H1 (cell line): Measurements from ENCODE around the gene PDIA5. TPM values are rescaled to one million over a fixed set of nuclear protein-coding genes. Genes with fewer than 3 reads are reported as not detected.

ENCODE experiments used
- ASH2L ChIP-seq: fragments of 200-600, 300-600 bp; sonication (generic); IDR thresholded peaks from one replicate; pipeline ENCODE4 v1.7.1; 2017; ENCODE audit warnings: low read length
- HDAC2 ChIP-seq, 2 experiments: fragments of 300-600 bp in 1 of 2; sonication (generic) in 1 of 2; IDR thresholded peaks; 2 replicates each; pipeline ENCODE4 v1.6.1; 2011 to 2012; ENCODE audit warnings: low read depth in 2 of 2, low read length in 2 of 2, mild to moderate bottlenecking in 2 of 2, moderate library complexity in 2 of 2, borderline replicate concordance in 1 of 2, inconsistent platforms in 1 of 2
- NANOG ChIP-seq: IDR thresholded peaks from 2 replicates; pipeline ENCODE4 v1.6.1; 2011; ENCODE audit warnings: low read length, low read depth, mild to moderate bottlenecking, inconsistent platforms; ENCODE audit not compliant: insufficient read depth, poor library complexity, severe bottlenecking
- SIN3A ChIP-seq, 2 experiments: IDR thresholded peaks in 1 of 2; conservative IDR thresholded peaks in 1 of 2; 2 replicates each; pipeline ENCODE4 v1.6.1; 2011 to 2012; ENCODE audit warnings: low read length in 2 of 2, improper control_type of control experiment in 1 of 2, low read depth in 1 of 2, mild to moderate bottlenecking in 1 of 2
- polyA plus RNA-seq, 7 experiments: library from polyadenylated mRNA; depleted of rRNA in 3 of 7; stranded (reverse) in 5 of 7; unstranded in 2 of 7; fragments of >200 nt in 5 of 7; fragments of 200-250 nt in 2 of 7; gene quantifications; 1 replicate in 5 of 7; 2 replicates in 1 of 7; 4 replicates in 1 of 7; pipeline versions ENCODE4 v1.2.1 to v1.2.3, GENCODE V29; 2011 to 2013; ENCODE audit warnings: missing spikeins in 2 of 7, mixed read lengths in 2 of 7
- total RNA-seq: library from RNA; stranded (reverse); fragmentation: NEBNext Ultra II Directional; extraction: Animal tissue kit (Norgen Biotek cat#: 25700); gene quantifications from 2 replicates; pipeline ENCODE4 v1.2.1, GENCODE V29; 2021
- TF ChIP-seq, protein P1 (sequence below): fragments of 300-600 bp; sonication (generic); IDR thresholded peaks from 2 replicates; pipeline ENCODE4 v1.7.1; 2012; ENCODE audit warnings: low read length, moderate library complexity, mild to moderate bottlenecking, inconsistent platforms; ENCODE audit not compliant: insufficient replicate concordance

The PDIA5 gene
- total and polyA plus RNA-seq, 2 of the 8 experiments (the other 6 are each of a cell fraction or from before 2014, with no cell fraction given), result 18.2 to 32.8 TPM

DNA sequence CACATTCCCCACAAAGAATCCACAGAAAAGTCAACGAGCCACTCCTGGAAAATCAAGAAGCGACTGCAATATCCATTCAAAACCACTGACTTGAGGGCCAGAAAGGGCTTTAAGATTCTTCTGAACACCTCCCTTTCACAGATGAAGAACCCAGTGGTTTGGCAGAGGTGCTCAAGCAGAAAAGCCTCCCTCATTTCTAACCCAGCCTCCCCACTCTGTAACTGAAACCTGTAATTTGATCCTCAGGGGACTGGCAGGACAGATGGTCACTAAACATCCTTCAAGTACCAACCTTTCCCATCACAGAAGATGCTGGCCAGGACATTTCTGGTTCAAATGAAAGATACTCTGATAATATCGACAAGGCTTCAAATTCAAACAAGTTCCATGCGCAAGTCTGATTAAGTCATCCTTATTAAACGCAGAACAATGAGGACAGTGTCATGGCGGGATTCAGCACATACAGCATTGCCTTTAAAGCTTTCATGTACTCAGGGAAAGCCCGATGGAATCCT is 44.8 kb upstream of the PDIA5 start (continued):
- TF ChIP-seq, protein P1, sequence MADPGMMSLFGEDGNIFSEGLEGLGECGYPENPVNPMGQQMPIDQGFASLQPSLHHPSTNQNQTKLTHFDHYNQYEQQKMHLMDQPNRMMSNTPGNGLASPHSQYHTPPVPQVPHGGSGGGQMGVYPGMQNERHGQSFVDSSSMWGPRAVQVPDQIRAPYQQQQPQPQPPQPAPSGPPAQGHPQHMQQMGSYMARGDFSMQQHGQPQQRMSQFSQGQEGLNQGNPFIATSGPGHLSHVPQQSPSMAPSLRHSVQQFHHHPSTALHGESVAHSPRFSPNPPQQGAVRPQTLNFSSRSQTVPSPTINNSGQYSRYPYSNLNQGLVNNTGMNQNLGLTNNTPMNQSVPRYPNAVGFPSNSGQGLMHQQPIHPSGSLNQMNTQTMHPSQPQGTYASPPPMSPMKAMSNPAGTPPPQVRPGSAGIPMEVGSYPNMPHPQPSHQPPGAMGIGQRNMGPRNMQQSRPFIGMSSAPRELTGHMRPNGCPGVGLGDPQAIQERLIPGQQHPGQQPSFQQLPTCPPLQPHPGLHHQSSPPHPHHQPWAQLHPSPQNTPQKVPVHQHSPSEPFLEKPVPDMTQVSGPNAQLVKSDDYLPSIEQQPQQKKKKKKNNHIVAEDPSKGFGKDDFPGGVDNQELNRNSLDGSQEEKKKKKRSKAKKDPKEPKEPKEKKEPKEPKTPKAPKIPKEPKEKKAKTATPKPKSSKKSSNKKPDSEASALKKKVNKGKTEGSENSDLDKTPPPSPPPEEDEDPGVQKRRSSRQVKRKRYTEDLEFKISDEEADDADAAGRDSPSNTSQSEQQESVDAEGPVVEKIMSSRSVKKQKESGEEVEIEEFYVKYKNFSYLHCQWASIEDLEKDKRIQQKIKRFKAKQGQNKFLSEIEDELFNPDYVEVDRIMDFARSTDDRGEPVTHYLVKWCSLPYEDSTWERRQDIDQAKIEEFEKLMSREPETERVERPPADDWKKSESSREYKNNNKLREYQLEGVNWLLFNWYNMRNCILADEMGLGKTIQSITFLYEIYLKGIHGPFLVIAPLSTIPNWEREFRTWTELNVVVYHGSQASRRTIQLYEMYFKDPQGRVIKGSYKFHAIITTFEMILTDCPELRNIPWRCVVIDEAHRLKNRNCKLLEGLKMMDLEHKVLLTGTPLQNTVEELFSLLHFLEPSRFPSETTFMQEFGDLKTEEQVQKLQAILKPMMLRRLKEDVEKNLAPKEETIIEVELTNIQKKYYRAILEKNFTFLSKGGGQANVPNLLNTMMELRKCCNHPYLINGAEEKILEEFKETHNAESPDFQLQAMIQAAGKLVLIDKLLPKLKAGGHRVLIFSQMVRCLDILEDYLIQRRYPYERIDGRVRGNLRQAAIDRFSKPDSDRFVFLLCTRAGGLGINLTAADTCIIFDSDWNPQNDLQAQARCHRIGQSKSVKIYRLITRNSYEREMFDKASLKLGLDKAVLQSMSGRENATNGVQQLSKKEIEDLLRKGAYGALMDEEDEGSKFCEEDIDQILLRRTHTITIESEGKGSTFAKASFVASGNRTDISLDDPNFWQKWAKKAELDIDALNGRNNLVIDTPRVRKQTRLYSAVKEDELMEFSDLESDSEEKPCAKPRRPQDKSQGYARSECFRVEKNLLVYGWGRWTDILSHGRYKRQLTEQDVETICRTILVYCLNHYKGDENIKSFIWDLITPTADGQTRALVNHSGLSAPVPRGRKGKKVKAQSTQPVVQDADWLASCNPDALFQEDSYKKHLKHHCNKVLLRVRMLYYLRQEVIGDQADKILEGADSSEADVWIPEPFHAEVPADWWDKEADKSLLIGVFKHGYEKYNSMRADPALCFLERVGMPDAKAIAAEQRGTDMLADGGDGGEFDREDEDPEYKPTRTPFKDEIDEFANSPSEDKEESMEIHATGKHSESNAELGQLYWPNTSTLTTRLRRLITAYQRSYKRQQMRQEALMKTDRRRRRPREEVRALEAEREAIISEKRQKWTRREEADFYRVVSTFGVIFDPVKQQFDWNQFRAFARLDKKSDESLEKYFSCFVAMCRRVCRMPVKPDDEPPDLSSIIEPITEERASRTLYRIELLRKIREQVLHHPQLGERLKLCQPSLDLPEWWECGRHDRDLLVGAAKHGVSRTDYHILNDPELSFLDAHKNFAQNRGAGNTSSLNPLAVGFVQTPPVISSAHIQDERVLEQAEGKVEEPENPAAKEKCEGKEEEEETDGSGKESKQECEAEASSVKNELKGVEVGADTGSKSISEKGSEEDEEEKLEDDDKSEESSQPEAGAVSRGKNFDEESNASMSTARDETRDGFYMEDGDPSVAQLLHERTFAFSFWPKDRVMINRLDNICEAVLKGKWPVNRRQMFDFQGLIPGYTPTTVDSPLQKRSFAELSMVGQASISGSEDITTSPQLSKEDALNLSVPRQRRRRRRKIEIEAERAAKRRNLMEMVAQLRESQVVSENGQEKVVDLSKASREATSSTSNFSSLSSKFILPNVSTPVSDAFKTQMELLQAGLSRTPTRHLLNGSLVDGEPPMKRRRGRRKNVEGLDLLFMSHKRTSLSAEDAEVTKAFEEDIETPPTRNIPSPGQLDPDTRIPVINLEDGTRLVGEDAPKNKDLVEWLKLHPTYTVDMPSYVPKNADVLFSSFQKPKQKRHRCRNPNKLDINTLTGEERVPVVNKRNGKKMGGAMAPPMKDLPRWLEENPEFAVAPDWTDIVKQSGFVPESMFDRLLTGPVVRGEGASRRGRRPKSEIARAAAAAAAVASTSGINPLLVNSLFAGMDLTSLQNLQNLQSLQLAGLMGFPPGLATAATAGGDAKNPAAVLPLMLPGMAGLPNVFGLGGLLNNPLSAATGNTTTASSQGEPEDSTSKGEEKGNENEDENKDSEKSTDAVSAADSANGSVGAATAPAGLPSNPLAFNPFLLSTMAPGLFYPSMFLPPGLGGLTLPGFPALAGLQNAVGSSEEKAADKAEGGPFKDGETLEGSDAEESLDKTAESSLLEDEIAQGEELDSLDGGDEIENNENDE, result no peak
- TF ChIP-seq HDAC2 (IDR thresholded peaks at IDR 0.05; ENCODE audit: borderline replicate concordance in 1 of 2, low read depth in 2 of 2, low read length in 2 of 2), result no peak
- no peak for TF ChIP-seq NANOG
- no peak for TF ChIP-seq SIN3A (conservative IDR thresholded peaks at IDR 0.05 in 1 of 2, IDR thresholded peaks at IDR 0.05 in 1 of 2; ENCODE audit: low read depth in 1 of 2, low read length in 2 of 2)
- TF ChIP-seq ASH2L, result no peak
